HG02571 (cell line): ENCODE results near the gene RAB1A.

Experiments used
- ATAC-seq: cut with Tn5 transposase; IDR thresholded peaks from one replicate; pipeline ENCODE4 v1.9.1; 2021; ENCODE audit warnings: mild to moderate bottlenecking, moderate library complexity; ENCODE audit not compliant: unreplicated experiment

RAB1A gene

GRCh38 chr2:65040400-65041261 is 89.3 kb downstream of the RAB1A start:
- peak; percentile 91 for ATAC-seq

- ATAC-seq: no peak
Measured at GRCh38 chr2:65039640-65040039, 90.3 kb downstream of the RAB1A start.

- no peak for ATAC-seq
Measured at GRCh38 chr2:65037178-65037577, 92.7 kb downstream of the RAB1A start.
